M059J (cell line): Measurements from ENCODE around the gene PLAC1. TPM values are rescaled to one million over a fixed set of nuclear protein-coding genes. Genes with fewer than 3 reads are reported as not detected.
A peak's percentile ranks its signal among the peaks of the same experiment; 100 is the strongest.

Source experiments
- DNase-seq: peaks from one replicate; pipeline ENCODE4 v3.0.0-alpha.2; 2012; ENCODE audit warnings: low read depth
- total RNA-seq: library from RNA; depleted of rRNA; stranded (reverse); fragments of >200 nt; shearing (Covaris generic); gene quantifications from 2 replicates; pipeline ENCODE4 v1.2.3, GENCODE V29; 2014; rRNA removed

Gene PLAC1
- total RNA-seq, 1 experiment from 2014 or later = 0.37 TPM

GRCh38 chrX:134543288-134543687, 115.0 kb downstream of the PLAC1 start:
- peak; percentile 26 for DNase-seq

- DNase-seq = peak; percentile 90
These were observed 115.8 kb downstream of the PLAC1 start for GRCh38 chrX:134542485-134542884.

DNA sequence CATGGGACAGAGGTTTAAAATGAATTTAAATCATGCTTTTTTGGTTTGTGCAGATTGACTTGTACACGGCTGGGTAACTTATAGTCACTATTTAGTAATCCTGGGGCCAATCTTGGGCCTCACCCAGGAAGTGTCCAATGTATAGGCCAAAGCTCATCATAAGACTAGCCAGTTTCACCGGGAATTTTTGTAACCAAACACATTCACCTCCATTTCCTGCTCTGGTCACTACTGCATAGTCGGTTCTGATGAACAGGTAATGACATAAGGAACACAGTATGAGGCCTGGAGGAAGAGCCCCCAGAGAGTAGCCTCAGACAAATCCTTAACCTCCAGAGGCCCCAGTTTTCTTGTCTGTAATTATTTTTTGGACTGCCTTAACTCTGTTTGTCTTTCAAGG, 116.4 kb downstream of the PLAC1 start:
- no peak for DNase-seq

- peak; percentile 55 for DNase-seq
These were observed 120.0 kb downstream of the PLAC1 start for GRCh38 chrX:134538316-134538715.

DNA sequence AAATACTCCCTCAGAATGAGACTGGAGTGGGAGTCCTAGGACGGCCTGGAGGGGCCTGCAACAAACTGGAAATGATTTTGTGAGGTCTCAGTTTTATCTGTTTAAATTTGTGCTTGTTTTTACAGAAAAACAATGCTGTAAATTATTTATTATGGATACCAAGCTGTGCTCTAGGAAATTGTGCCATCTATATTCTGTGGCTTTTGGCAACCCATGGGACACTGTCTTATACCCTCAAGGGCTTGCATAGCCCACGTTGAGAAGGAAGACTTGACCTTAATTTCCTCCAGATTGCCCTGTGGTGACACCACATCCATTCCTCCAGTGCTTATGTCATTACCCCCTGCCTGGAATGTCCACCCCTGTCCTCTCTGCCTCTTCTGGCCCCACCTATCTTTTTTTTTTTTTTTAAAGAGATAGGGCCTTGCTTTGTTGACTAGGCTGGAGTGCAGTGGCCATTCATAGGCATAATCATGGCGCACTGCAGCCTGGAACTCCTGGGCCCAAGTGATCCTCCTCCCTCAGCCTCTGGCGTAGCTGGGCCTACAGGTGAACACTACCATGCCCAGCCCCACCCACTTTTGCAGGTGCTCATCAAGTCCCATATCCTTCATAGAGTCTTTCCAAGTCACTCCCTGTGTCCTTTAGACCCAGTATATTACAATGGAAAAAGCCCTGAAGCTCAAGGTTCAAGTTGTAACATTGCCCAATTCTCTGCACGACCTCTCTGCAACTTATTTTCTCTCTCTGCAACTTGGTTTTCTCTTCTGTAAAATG, 120.9 kb downstream of the PLAC1 start:
- DNase-seq = peak; percentile 98

DNA sequence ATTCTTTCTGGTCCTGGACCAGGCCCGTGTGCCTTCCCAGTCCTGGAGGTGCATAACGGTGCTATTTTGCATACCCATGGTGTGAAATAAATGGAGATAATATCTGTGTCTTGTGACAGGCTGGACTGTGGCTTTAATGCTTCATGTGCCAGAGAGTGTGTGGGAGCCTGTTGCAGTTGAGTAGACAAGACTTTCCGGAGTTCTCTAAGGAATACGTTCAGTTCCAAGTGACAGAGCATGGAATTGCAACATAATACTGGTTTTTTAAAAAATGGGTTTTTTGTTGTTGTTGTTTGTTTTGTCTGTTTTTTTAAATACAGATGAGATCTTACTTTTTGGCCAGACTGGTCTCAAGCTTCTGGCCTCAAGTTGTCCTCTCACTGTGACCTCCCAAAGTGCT, 124.3 kb downstream of the PLAC1 start:
- no peak for DNase-seq

GRCh38 chrX:134533352-134533751, 124.9 kb downstream of the PLAC1 start:
- DNase-seq = no peak

- DNase-seq = no peak
These were observed 127.4 kb downstream of the PLAC1 start for GRCh38 chrX:134530845-134531244.

DNA sequence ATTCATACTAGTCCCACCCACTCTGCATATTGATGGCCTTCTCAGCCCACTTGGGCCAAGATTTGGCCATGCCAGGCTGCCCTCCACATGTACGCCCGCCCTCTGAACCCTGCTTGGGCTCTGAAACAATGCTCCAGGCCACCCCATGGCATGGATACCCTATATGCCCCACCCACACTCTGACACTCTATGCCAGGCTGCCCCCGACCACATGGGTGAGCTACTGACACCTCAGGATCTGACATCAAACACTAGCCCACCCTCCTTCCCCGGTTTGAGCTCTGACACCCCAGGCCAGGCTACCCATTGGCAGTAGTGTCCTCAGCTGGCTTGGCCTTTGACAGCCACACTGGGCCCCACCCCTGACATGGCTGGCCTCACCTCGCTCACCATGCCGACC, 128.8 kb downstream of the PLAC1 start:
- no peak for DNase-seq

DNA sequence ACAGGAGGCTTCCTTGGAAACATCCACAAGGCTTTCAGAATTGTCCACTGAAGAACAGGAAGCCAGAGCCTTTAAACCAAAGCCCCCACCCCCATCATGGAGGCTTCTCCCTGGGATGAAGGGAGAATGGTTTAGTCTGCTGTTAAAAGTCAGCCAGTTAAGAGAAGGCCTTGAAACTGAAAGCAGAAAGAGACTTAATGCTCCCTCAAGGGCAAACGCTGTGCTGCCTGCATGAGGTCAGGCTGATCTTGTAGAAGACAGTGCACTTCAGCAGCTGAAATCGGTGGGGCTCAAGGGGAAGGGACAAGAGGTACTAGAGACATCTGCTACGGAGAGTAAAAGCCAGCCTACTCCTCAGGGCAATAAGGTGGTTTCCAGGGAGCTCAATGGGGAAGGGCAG, 129.3 kb downstream of the PLAC1 start:
- peak; percentile 50 for DNase-seq

DNA sequence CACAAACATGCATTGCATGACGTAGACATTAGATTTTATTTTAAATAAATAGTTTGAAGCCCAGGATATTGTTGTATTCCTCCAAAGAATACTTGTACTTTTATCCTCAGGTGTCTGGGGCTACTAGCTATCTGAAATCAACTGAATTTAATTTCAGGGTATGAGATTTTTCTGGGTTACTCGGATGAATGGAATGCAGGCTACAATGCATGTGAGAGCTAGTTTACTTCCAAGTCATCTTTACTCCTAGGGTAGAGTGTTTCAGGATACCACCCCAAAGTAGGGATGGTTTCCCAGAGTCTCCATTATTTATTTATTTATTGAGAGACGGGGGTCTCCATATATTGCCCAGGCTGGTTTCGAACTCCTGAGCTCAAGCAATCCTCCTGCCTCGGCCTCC, 131.9 kb downstream of the PLAC1 start:
- DNase-seq = peak; percentile 68

DNA sequence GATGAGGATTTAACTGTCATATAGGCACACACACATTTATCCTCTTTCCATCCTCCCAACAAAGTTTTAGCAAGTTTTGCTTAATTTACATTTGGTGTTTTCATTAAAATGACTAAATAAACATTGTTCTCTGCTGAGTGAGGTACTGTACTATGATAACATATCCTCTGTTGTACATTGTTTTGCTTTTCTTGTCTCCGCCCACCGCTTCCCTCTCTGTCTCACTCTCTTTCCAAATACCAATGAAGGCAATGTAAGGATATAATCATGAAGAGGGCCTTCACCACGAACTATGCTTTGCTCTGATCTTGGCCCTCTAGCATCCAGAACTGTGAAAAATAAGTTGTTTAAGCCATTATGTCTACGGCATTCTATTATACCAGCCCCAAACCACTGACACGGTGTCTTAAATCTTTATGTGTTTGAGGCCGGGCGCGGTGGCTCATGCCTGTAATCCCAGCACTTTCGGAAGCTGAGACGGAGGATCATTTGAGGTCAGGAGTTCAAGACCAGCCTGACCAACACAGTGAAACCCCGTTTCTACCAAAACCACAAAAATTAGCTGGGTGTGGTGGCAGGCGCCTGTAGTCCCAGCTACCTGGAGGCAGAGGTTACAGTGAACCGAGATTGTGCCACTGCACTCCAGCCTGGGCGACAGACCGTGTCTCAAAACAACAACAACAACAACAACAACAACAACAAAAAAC, 133.0 kb downstream of the PLAC1 start:
- DNase-seq = peak; percentile 64

DNA sequence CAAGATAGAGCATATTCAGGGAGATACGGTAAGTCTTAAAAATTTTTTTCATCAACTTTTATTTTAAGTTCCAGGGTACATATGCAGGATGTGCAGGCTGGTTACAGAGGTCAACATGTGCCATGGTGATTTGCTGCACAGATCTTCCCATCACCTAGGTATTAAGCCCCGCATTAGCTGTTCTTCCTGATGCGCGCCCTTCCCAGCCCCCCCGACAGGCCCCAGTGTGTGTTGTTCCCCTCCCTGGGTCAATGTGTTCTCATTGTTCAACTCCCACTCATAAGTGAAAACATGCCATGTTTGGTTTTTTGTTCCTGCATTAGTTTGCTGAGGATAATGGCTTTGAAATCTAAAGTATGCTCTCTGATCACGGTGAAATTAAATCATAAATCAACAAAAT, 134.1 kb downstream of the PLAC1 start:
- no peak for DNase-seq

GRCh38 chrX:134520860-134521390, 137.3 kb downstream of the PLAC1 start:
- peak; percentile 83 for DNase-seq

Other genes starting within 250 kb of the PLAC1 start
- gene HPRT1, start 198.3 kb downstream of the PLAC1 start, total RNA-seq = 25.0 and 51.9 TPM in 2 replicates
- gene PABIR2, start 138.7 kb upstream of the PLAC1 start, total RNA-seq = 55.5 and 77.5 TPM in 2 replicates